ENCODE data around the gene ZC3HAV1. TPM values are rescaled to one million over a fixed set of nuclear protein-coding genes. Genes with fewer than 3 reads are reported as not detected.
A peak's percentile ranks its signal among the peaks of the same experiment; 100 is the strongest.

ZC3HAV1 gene
- total and polyA plus RNA-seq, 2 of the 13 experiments (the other 11 are each of a cell fraction or from before 2014, with no cell fraction given): 12.7 to 23.7 TPM

- TF ChIP-seq THRA (CRISPR knock-in tag; IDR thresholded peaks at IDR 0.05; ENCODE audit: borderline replicate concordance): peak; percentile 54; the same call in 1 of the 2 replicates
- 0 out of 2 replicates have a peak, but pooled peaks have one; percentile 48 for TF ChIP-seq HINFP (CRISPR knock-in tag; IDR thresholded peaks at IDR 0.05; ENCODE audit: low read depth)
- peak; percentile 80; the same call in 1 of the 2 replicates for TF ChIP-seq ZNF276 (CRISPR knock-in tag; IDR thresholded peaks at IDR 0.05; ENCODE audit: low read depth)
- TF ChIP-seq ZNF644 (CRISPR knock-in tag; IDR thresholded peaks at IDR 0.05; ENCODE audit: low read depth): 0 out of 2 replicates have a peak, but pooled peaks have one; percentile 11
- TF ChIP-seq ZBTB8A (CRISPR knock-in tag; IDR thresholded peaks at IDR 0.05; ENCODE audit: borderline replicate concordance, low read depth): no peak
- TF ChIP-seq CBX5 (CRISPR knock-in tag; IDR thresholded peaks at IDR 0.05; ENCODE audit: borderline replicate concordance): peak; percentile 96
- TF ChIP-seq ZBTB4 (CRISPR knock-in tag; IDR thresholded peaks at IDR 0.05; ENCODE audit: borderline replicate concordance): peak; percentile 71; the same call in 1 of the 2 replicates
- no peak for TF ChIP-seq KDM1A (CRISPR knock-in tag; IDR thresholded peaks at IDR 0.05)
- peak; percentile 68; the same call in 1 of the 2 replicates for TF ChIP-seq KLF11 (CRISPR knock-in tag; IDR thresholded peaks at IDR 0.05)
- peak; percentile 71; the same call in 1 of the 2 replicates for TF ChIP-seq CCDC6 (CRISPR knock-in tag; IDR thresholded peaks at IDR 0.05)
- TF ChIP-seq ZNF766 (CRISPR knock-in tag; IDR thresholded peaks at IDR 0.05; ENCODE audit: borderline replicate concordance): peak; percentile 69; the same call in 1 of the 2 replicates
- TF ChIP-seq U2AF2 (IDR thresholded peaks at IDR 0.05; ENCODE audit: low read depth, low read length): 0 out of 2 replicates have a peak, but pooled peaks have one; percentile 31
- TF ChIP-seq ZNF572 (CRISPR knock-in tag; IDR thresholded peaks at IDR 0.05): no peak
- TF ChIP-seq NR2F2 (IDR thresholded peaks at IDR 0.05; ENCODE audit: borderline replicate concordance, low read depth): 0 out of 2 replicates have a peak, but pooled peaks have one; percentile 36
- peak; percentile 78 for TF ChIP-seq TEAD3 (CRISPR knock-in tag; optimal IDR thresholded peaks at IDR 0.05; ENCODE audit: borderline replicate concordance)
- 0 out of 2 replicates have a peak, but pooled peaks have one; percentile 45 for TF ChIP-seq FUBP1 (CRISPR knock-in tag; IDR thresholded peaks at IDR 0.05; ENCODE audit: borderline replicate concordance)
- no peak for TF ChIP-seq ISX (CRISPR knock-in tag; conservative IDR thresholded peaks at IDR 0.05)
- no peak for TF ChIP-seq AGO2 (optimal IDR thresholded peaks at IDR 0.05; ENCODE audit: low read depth, low read length)
These were observed 24.0 kb upstream of the ZC3HAV1 start (continued) for GRCh38 chr7:139133335-139134139.
